AG08396 (cell line): Measurements from ENCODE around the gene WDFY4.

Experiments used
- DNase-seq: peaks from one replicate; pipeline ENCODE4 v3.0.0; 2012; ENCODE audit warnings: low spot score, mixed read lengths

WDFY4 gene

DNA sequence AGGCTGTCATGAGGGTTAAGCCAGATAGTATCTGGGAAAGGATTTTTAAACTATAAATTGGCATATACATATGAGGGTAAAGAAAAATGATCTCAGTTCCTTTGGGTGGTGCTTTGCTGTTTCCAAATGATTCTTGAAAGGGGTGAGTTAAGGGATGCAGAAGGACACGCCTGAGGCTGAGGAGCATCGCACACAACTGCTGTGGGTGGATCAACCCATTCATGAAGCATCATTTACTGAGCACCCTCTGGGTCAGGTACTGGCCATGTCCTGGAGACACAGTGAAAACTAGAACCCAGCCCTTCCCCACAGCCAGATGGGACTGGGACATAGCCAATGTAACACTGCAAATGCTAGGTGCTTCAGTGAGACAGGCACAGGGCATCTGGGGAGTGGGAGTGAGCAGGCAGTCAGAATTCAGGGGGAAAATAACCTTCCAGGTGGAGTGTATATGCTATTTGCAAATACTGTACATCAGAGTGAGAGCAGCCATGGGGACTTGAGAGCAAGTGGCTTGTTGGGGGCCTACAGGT, 112.1 kb downstream of the WDFY4 start:
- no peak for DNase-seq

DNA sequence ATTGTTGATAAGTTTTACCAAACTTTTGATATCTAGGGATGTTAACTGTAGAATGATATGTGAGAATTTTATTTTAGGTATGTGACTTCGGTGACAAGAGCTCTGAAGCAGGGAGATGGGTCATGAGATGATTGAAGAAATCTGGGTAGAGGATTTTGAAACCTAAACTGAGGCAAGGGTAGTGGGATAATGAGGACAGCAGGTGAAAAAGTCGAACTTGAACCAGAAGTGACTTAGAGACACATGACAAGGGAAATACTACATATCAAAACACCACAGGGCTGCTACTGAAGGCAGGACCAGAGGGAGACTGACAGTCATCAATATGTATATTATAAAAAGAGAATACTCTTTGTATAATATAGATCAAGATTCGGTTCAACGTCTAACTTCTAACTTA, 113.2 kb downstream of the WDFY4 start:
- no peak for DNase-seq

DNA sequence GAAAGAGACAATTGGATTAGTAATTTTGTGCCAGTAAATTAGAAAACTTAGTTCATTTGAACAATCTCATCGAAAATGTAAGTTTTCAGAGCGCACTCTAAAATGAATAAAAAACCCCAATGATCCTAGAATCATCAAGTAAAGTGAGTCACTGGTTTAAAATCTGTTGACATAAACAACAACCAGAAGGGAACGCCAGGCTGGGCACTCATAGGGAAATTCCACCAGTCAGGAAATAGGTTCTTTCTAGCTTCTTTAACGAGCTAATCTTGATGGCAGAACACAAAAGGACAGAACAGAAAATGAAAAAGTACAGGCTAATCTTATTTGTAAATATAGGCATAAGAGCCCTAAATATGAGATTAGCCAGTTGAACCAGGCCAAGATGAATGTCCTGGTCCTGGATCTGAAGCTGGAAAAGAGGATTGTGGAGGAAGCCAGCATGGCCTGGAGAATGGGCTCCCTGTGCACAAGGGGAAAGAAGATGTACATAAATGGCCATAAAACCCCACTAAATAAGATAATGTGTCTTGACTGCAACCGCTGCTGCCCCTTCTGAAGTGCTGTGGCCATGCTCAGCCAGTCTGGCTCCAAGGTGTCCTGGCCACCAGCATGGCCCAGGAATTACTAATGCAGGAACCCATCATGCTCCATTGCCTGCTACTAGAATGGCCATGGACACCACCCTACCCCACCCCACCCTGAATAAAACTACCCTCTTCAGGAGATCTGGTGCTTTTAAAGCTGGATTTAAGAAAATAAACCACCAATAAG, 114.0 kb downstream of the WDFY4 start:
- DNase-seq, result peak; percentile 56

DNA sequence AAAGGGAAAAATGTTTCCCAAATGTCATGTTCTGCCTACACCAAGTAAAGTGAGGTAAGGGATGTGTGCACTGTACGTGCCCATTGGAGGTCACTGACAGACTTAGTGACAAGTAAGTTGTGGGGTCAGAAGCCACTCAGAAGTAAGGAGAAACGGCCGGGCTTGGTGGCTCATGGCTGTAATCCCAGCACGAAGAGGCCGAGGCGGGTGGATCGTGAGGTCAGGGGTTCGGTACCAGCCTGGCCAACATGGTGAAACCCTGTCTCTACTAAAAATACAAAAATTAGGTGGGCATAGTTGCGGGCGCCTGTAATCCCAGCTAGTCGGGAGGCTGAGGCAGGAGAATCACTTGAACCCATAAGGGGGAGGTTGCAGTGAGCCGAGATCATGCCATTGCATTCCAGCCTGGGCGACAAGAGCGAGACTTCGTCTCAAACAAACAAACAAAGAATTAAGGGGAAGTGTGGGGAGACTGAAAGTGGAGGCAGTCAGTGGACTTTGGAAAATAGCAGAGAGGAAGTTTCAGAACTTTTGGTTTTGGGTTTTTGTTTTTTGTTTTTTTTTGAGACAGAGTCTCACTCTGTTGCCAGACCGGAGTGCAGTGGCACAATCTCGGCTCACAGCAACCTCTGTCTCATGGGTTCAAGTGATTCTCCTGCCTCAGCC, 114.8 kb downstream of the WDFY4 start:
- DNase-seq, result no peak

DNA sequence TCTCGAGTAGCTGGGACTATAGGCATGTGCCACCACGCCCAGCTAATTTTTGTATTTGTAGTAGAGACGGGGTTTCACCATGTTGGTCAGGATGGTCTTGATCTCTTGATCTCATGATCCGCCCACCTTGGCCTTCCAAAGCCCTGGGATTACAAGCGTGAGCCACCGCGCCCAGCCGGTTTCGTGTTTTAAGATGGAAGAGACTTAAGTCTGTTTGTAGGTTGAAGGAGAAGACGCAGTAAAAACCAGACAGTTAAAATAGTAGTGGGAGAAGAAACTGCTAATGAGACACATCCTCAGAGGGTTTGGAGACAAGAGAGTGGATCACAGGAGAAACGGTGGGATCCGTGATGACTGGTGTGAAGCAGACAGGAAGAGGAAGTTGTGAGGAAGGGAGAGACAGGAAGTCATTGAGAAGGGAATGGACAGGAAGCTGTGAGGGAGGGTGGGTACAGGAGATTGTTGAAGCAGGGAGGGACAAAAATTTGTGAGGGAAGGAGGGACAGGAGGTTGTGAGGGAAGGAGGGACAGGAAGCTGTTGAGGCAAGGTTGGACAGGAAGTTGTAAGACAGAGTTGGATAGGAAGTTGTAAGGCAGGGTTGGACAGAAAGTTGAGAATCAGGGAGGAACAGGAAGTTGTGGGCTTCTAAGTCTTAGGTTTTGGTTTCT, 115.5 kb downstream of the WDFY4 start:
- DNase-seq, result no peak

DNA sequence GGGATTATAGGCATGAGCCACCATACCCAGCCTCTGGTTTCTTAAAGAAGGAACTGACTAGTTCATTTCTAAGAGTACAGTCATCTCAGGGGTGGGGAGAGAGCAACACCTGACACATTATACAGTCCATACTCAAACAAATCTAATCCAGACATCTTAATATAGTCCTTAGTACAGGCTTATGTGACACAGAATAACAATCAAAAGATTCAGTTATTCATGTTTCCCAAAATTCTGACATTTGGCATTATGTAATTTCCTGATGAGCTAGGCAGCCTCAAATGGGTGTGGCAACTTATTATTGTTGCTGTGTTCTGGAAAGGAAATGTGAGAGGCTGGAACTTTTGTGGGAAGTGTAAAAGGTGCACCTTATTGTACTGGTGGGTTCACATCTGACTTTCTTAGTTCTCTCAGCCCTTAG, 116.3 kb downstream of the WDFY4 start:
- DNase-seq, result no peak

DNA sequence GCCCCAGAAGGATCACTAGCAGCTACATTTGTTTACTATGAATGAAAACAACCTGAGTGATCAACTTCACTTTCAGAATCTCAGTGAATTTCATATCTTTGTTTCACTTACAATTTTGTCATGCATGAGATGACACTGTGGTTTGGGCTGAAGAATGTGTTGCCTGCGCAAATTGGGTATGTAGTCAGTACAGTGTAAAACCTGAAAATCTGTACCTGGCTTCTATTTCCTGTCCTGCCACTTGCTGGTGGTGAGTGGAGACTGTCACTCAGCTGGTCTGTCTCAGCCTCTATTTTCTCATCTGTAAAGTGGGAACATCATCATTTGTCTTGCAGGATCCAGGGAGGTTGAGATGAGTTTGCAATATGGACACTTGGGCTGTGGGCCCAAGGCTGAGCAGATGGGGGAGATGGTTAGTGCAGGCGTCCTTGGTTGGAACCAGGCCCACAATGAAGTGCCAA, 118.0 kb downstream of the WDFY4 start:
- DNase-seq, result no peak

DNA sequence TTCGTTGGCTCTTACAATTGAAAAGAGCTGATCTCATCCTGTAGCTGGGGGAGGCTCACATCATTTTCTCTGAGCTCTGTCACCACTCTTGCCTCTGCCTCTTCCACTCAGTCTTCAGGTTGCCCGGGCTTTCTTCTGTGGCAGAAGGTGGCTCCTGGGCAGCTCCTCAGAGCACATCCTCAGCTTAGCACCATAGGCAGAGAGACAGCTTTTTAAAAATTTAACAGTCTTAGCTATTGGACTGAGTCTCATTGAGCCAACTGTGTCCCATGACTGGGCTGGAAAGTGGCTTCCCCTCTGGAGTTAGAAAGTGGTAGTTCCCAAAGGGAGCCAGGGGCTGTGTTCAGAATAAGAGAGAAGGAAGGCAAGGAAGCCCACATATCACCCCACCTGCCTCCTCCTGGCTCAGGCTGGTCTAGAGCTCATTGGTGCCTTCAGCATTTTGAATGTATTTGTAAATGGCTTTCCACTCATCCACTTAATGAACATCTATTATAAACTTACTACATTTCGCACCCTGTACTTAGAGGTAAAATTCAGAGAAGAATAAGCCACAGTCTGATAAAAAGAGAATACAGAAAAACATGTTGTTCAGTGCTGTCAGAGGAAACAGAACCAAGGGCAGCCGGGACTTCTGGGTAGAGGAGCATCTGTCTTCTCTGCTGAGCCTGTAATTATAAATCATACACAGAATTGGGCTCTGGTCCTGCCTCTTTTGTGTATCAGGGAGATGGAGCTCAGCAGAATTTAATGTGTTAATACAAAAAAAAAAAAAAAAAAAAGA, 119.3 kb downstream of the WDFY4 start:
- no peak for DNase-seq

DNA sequence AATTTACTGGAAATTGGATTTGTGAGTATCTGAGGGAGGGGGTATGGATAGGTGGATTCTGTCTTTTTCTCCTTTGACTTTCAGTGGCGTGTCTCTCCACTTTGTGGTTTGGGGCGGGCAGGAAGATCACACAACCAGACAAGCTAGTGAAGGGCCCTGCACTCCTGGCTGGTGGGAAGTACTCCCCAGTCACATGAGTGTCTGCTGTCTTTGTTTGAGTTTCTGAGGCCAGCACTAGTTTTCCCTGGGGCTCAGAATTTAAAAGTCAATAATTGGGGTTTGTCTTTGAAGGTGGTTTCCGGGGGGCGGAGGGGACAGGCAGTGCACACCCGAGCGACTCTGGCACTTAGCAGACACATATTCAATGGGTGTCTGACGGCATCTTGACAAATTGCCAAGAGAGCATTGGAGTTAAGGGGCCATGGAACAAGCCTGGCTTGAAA, 120.1 kb downstream of the WDFY4 start:
- no peak for DNase-seq

DNA sequence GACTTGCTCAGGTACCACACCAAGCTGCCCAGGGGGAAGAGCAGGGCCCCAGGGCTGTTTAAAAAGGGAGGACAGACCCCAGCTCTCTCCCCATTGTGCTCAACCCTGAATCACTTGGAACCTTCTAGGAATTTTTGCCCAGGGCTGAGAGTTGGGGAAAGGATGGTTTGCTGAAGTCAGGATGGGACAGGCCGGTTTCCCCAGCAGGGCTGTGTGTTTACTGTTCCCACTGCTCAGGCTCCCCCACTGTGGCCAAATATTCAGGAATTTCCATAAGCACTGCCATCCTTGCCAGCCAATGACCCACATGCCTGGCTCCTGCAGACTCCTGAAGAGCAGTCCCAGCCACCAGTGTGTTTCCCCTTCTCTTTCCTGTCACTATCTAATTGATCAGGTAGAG, 120.7 kb downstream of the WDFY4 start:
- no peak for DNase-seq

DNA sequence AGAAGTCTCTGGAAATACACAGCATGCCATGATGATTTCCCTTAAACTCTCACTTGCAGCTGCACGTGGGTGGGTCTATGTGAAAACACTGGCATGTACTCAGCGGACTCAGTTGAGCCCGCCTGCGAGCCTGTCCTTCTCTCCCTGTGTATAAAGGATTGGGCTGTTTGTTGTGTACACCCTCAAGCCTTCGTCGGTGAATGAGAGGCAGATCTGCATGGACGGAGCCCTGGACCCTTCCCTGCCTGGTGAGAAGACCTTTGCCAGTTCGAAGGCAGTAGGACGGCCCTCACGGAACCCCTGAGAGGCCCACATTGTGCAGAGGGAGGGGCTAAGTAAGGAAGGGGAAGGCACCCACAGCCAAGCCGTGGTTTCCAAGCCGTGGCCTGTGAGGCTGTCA, 121.2 kb downstream of the WDFY4 start:
- no peak for DNase-seq

DNA sequence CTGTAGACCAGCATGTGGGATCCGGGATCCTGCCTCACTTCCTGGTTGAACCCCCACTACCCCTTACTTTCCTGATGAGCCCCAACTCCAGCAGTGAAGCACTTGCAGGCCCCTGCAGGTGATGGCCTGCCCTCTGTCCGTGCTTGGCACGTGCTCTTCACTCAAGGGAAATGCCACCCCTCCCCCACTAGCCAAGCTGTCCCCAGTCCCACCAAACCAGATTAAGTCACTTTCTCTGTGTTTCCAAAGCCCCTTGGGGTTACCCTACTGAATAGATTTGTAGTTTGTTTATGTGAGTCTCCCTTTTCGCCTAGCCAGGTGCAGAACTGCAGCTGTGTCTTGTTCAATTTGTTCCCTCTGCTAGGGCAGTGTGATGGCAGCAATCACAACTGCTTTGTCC, 121.7 kb downstream of the WDFY4 start:
- DNase-seq, result no peak

DNA sequence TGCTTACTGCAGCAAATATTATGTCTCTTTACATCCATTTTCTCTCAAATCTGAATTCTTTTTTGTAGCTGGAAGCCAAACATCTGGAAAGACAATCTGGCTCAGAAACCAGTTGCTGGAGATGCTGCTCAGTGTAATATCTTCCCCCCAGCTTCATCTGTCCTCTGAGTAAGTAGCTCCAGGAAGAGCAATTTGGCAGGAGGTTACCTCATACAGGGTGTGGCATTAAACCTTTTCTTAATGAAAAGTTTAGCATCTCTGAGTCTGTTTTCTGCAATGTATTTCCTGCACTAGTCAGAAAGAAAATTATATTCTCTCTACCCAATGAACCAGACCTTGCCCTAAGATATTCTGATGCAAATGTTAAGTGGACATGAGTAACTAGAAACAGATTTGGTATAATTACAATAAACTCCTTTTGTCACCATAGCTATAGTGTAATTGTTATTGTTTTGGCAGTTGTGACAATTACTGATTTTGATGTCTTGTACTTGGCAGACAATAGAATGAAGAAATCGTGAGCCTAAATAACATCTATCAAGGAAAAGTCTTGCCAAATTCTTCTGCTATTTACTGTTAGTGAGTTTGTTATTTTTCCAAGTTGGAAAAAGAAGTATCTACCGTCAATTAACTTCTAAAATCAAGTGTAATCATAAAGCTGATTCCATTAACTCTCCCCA, 123.3 kb downstream of the WDFY4 start:
- DNase-seq, result no peak

DNA sequence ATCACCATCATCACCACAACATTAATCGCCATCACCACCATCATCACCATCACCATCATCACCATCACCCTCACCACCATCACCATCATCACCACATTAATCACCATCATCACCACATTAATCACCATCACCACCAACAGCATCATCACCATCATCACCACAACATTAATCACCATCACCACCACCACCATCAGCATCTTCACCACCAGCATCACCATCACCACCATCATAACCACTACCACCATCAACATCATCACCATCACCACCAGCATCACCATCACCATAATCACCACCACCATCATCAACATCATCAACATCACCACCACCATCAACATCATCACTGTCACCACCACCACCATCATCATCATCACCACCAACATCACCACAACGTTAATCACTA, 124.6 kb downstream of the WDFY4 start:
- DNase-seq, result no peak

DNA sequence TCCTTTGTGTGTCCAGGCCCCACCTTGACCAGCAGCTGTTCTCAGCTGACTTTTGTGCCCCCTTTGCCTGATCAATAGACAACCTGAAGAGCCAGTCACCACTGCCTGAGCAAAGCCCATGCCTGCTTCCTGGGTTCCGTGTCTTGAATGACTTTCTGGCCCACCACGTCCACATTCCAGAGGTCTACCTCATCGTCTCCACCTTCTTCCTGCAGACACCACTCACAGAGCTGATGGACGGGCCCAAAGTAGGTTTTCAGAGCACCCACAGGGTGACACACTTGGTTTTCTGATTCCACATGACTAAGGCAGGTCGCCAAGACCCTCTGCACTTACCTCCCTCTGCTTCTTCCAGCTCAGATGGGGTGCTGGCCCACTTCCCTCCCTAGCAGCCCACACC, 126.8 kb downstream of the WDFY4 start:
- peak; percentile 41 for DNase-seq

DNA sequence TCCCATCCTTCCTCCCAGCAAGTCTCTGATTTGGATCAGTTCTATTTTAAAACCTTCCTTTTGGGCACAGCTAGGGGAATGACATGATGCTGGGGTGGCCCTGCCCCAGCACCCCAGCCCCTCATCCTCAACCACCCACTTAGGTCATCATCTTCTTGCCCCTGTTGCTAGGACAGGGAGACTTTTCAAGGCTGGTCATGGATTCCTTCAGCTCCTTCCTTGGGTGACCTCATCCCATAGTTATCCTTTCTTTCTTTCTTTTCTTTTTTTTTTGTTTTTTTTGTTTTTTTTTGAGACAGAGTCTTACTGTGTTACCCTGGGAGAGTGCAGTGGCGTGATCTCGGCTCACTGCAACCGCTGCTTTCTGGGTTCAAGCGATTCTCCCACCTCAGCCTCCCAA, 127.2 kb downstream of the WDFY4 start:
- peak; percentile 56 for DNase-seq

DNA sequence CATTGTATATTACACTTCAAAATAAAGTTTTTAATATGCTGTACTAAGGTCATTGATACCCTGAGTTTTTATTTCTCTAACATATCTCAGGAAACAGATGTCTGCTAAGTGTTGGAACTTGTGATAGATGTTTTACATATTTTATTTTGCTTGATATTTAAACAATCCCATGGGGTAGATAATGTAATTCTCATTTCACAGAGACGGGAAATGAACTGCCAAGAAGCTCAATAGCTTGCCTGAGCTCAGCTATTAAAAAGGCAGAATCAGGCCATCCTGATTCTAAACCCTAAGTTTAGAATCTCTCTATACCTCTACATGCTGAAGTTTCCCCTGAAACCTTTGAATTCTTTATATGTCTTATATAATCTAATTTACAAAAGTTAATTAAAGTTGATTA, 128.6 kb downstream of the WDFY4 start:
- no peak for DNase-seq

DNA sequence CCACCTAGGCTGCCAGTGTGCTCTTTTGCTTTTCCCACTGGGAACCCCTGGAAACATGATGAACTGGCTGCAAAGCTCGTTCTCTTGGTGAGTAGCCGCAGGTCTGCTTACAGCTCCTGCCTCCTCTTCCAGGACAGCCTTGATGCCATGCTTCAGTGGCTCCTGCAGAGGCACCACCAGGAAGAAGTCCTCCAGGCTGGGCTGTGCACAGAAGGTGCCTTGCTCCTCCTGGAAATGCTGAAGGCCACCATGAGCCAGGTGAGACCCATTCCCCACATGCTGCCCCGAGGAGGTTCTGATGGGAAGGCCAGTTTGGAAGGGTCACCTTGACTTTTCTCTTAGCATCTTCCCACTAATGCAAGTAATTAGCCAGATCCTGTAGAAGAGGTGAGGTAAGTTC, 129.2 kb downstream of the WDFY4 start:
- DNase-seq, result no peak

DNA sequence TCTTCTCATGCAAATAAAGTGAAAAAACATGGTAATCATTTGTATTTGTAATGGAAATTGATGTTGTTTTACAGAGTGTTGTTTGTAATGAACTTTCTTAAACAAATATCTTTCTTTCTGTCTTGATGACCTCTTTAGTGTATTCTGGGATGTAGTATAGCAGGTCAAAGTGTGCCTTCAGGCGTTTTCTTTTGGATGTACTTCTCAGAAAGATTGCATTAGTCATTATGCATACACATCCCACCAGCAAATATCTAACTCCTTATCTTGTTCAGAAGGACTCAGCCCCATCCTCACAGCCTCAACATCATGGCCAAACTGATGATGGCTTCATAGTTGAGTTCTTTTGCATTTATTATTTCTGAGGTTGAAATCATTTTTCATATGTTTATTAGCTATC, 130.3 kb downstream of the WDFY4 start:
- no peak for DNase-seq

DNA sequence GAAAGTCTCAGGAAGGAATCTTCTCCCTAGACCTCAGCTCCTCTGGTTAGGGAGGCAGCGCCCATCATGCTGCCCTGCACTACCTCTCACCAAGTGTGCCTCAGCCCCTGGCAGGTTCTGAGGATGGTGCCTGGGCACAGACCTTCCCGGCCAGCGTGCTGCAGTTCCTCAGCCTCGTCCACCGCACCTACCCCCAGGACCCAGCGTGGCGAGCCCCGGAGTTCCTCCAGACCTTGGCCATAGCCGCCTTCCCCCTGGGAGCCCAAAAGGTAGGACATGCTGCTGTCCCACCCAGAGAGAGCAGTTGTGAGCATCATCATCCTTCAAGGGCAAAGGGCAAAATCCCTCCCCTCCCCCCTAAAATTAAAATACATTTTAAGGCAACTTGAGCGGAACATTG, 132.5 kb downstream of the WDFY4 start:
- no peak for DNase-seq

DNA sequence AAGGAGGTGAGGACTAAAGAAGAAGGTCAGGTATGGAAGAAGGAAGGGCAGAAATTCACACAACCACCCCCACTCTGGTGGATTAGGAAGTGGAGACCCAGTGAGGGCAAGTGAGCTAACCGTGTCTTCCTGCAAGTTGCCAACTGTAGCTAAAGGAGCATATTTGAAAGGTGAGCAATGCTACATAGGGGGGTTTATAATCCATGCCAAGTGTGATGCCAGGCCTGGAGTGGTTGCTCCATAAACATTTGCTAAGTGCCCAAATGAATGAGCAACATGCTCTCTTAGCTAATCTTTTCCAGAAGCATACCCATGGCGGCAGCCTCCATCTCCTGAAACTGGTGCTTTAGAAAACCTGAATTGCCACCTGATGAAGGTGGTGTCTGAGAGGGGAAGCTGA, 133.4 kb downstream of the WDFY4 start:
- DNase-seq, result no peak
